HG02623 (cell line): ENCODE data around the gene PPP4R3B.
"Not testable (repeated sequence)": the region's sequence is repeated elsewhere in the genome, so short reads cannot be mapped to it uniquely, and the experiment has no call there.

ENCODE experiments used
- ATAC-seq: cut with Tn5 transposase; IDR thresholded peaks from one replicate; pipeline ENCODE4 v1.9.1; 2021; ENCODE audit warnings: moderate library complexity; ENCODE audit not compliant: unreplicated experiment

Gene PPP4R3B

GRCh38 chr2:55596795-55597194, 20.6 kb downstream of the PPP4R3B start:
- ATAC-seq, result not testable (repeated sequence)

GRCh38 chr2:55595536-55595935, 21.9 kb downstream of the PPP4R3B start:
- ATAC-seq, result no peak

- no peak for ATAC-seq
Observed at GRCh38 chr2:55592130-55592529, 25.3 kb downstream of the PPP4R3B start.

- ATAC-seq, result peak; percentile 53
Observed at GRCh38 chr2:55590810-55591440, 26.5 kb downstream of the PPP4R3B start.

GRCh38 chr2:55585451-55586080, 31.9 kb downstream of the PPP4R3B start:
- no peak for ATAC-seq

GRCh38 chr2:55581874-55582547, 35.4 kb downstream of the PPP4R3B start:
- no peak for ATAC-seq

- no peak for ATAC-seq
Observed at GRCh38 chr2:55581435-55581834, 36.0 kb downstream of the PPP4R3B start.

GRCh38 chr2:55569002-55569401, 48.4 kb downstream of the PPP4R3B start:
- not testable (repeated sequence) for ATAC-seq

GRCh38 chr2:55567298-55567697, 50.1 kb downstream of the PPP4R3B start:
- no peak for ATAC-seq

GRCh38 chr2:55565613-55566012, 51.8 kb downstream of the PPP4R3B start:
- no peak for ATAC-seq

- ATAC-seq, result no peak
Observed at GRCh38 chr2:55560855-55561254, 56.6 kb downstream of the PPP4R3B start.

- no peak for ATAC-seq
Observed at GRCh38 chr2:55556809-55557208, 60.6 kb downstream of the PPP4R3B start.

GRCh38 chr2:55555977-55556376, 61.4 kb downstream of the PPP4R3B start:
- no peak for ATAC-seq

GRCh38 chr2:55553321-55553720, 64.1 kb downstream of the PPP4R3B start:
- no peak for ATAC-seq

- no peak for ATAC-seq
Observed at GRCh38 chr2:55550368-55551102, 66.9 kb downstream of the PPP4R3B start.

GRCh38 chr2:55547679-55548078, 69.7 kb downstream of the PPP4R3B start:
- not testable (repeated sequence) for ATAC-seq

- ATAC-seq, result no peak
Observed at GRCh38 chr2:55547001-55547400, 70.4 kb downstream of the PPP4R3B start.

GRCh38 chr2:55530539-55531081, 86.8 kb downstream of the PPP4R3B start:
- no peak for ATAC-seq

- ATAC-seq, result no peak
Observed at GRCh38 chr2:55526174-55526573, 91.2 kb downstream of the PPP4R3B start.

- no peak for ATAC-seq
Observed at GRCh38 chr2:55524884-55525437, 92.5 kb downstream of the PPP4R3B start.
